Peyer's patch (tissue), 4 donors: ENCODE measurements around the gene KCNB1. TPM values are rescaled to one million over a fixed set of nuclear protein-coding genes. Genes with fewer than 3 reads are reported as not detected.

Experiments used
- DNase-seq, 3 donors: peaks; one replicate each; pipeline ENCODE4 v3.0.0-alpha.2; 2017 to 2019
- H3K27ac ChIP-seq, 4 donors: fragments of 200-600 bp; sonication (generic); one replicate each; pipeline ENCODE4 v1.5.1; 2016 to 2019
- H3K27me3 ChIP-seq, 2 donors: fragments of 200-600 bp; sonication (generic); one replicate each; pipeline ENCODE4 v1.5.1; 2019
- H3K36me3 ChIP-seq, 3 donors: fragments of 200-600 bp; sonication (generic); one replicate each; pipeline ENCODE4 v1.5.1; 2016 to 2019
- H3K4me1 ChIP-seq, 4 donors: fragments of 200-600 bp; sonication (generic); one replicate each; pipeline ENCODE4 v1.5.1; 2016 to 2019
- H3K4me3 ChIP-seq, 4 donors: fragments of 200-600 bp; sonication (generic); 1 replicate in 3 of 4; 2 replicates in 1 of 4; pipeline ENCODE4 v1.5.1; 2016 to 2019; ENCODE audit warnings: mild to moderate bottlenecking in 1 of 4
- H3K9me3 ChIP-seq, 4 donors: fragments of 200-600 bp; sonication (generic); one replicate each; pipeline ENCODE4 v1.5.1; 2016 to 2019; ENCODE audit warnings: mild to moderate bottlenecking in 1 of 4
- CTCF ChIP-seq, 6 experiments: fragments of 450-650 bp in 4 of 6; fragments of 200-600 bp in 2 of 6; sonication (generic) in 1 of 6; IDR thresholded peaks; one replicate each; pipeline ENCODE4 v1.5.1; 2017 to 2019; ENCODE audit warnings: antibody characterized with exemption in 6 of 6, mild to moderate bottlenecking in 3 of 6, moderate library complexity in 1 of 6
- POLR2A ChIP-seq, 2 donors: fragments of 450-650 bp; IDR thresholded peaks; one replicate each; pipeline ENCODE4 v1.5.1; 2017; ENCODE audit warnings: antibody characterized with exemption in 2 of 2, mild to moderate bottlenecking in 2 of 2, moderate library complexity in 2 of 2
- total RNA-seq, 4 donors: library from RNA; depleted of rRNA; stranded (reverse); fragments of >200 nt; gene quantifications; one replicate each; pipeline ENCODE4 v1.1.0, GENCODE V29; 2016

The KCNB1 gene
- total RNA-seq, 4 donors from 2014 or later = 0.35 to 0.85 (median 0.61) TPM

DNA sequence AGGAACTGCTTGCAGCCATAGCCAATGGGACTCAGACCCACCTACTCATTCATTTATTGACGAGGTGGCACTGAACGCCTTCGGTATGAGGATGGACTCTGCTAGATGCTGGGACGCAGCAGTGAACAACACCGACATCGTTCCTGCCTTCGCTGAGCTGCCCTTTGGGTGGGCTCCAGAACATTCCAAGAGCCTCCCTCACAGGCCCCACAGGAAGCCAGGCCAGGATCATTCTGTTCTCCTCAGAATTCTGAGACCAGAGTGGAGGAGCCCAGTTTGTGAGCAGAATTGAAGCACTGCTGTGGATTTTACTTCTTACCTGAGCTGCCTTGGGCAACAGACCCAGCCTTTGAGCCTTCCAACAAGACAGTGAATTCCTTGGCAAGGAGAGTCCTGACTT, 82.1 kb downstream of the KCNB1 start:
- Histone ChIP-seq H3K36me3 (no peaks in the 10 kb centered on the region), H3K9me3 (no peaks in the 10 kb centered on the region), H3K4me1 (no peaks in the 10 kb centered on the region), H3K27ac (peak overlapping the region; percentile 33 to 71 (median 44)), H3K27me3 (no peaks in the 10 kb centered on the region), H3K4me3 (no peak overlapping the region)
- no peak for TF ChIP-seq POLR2A (IDR thresholded peaks at IDR 0.05)
- no peak for TF ChIP-seq CTCF (IDR thresholded peaks at IDR 0.05)
- no peak for DNase-seq

DNA sequence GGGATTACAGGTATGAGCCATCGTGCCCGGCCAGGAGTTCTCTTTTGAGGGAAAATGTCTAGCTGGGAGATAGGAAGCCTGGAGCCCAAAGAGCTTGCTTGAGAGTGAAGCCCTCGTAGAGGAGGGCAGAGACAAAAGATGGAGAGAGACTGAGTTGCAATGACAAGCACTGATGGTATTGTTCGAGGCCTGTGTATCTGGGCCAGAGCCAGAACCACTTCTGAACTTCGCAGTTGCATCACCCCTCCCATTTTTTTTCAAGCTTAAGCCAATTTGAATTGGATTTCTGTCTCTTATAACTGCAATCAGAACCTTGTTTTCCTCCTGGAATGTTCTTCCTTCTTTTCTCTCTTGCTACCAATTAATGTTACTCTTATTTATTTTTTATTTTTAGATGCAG, 83.1 kb downstream of the KCNB1 start:
- Histone ChIP-seq H3K27ac (peak overlapping the region in 2 of 4 donors; percentile 47 to 71), H3K27me3 (no peaks in the 10 kb centered on the region), H3K9me3 (no peaks in the 10 kb centered on the region), H3K36me3 (no peaks in the 10 kb centered on the region), H3K4me3 (no peak overlapping the region), H3K4me1 (no peaks in the 10 kb centered on the region)
- DNase-seq = peak in 1 of 3 donors; percentile 49
- TF ChIP-seq CTCF (IDR thresholded peaks at IDR 0.05) = no peak
- TF ChIP-seq POLR2A (IDR thresholded peaks at IDR 0.05) = no peak

DNA sequence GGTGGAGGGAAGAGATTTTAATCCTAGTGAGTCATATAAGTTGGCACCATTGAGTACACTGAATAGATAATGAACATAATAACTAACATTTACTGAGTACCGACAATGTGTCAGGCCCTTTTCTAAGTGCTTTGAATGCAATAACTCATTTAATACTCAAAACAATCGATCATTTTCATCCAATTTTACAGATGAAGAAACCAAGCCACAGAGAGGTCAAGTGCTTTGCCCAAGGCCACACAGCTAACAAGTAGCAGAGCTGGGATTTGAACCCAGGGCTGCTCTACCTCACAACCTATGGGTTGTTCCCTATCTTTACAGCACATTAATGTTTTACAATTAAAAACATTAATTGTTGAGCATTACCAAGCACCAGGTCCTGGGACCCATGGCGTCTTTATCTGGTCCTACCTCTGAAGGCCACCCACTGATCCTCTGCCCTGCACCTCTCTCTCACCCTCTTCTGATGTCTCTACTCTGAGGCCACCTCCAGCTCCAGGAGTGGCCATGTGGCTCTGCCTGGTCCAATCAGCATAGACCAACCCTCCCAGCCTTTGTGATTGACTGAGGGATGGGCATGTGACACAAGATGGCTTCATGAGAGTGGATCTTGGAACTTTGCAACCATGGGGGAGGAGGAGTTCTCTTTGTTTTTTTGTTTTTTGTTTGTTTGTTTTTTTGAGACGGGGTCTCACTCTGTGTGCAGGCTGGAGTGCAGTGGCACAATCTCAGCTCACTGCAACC, 83.9 kb downstream of the KCNB1 start:
- no peak for TF ChIP-seq CTCF (IDR thresholded peaks at IDR 0.05)
- no peak for TF ChIP-seq POLR2A (IDR thresholded peaks at IDR 0.05)
- Histone ChIP-seq H3K4me1 (no peaks in the 10 kb centered on the region), H3K27ac (peak overlapping the region in 1 of 4 donors; percentile 71)

DNA sequence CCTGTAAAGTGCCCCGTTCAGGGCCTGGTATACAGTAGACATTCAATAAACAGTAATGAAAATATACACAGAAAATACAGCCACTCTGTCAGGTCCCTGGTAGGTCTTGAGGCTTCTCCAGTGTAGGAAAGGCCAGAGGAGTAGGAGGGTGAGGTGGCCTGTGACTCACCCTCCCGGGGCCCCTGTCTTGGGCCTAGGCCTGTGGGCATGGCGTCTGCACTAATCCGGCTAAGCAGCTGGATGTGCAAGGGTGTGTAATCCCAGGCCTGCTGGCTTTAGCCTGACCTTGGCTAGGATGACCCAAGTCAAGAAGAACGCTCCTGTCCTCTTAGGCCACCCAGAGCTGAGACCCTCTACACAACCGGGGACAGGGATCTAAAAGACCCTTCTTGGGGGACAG, 84.9 kb downstream of the KCNB1 start:
- Histone ChIP-seq H3K9me3 (no peaks in the 10 kb centered on the region), H3K4me3 (no peak overlapping the region), H3K36me3 (no peaks in the 10 kb centered on the region), H3K4me1 (no peaks in the 10 kb centered on the region), H3K27me3 (no peaks in the 10 kb centered on the region), H3K27ac (peak overlapping the region in 2 of 4 donors; percentile 6 to 13)
- TF ChIP-seq CTCF (IDR thresholded peaks at IDR 0.05) = no peak
- TF ChIP-seq POLR2A (IDR thresholded peaks at IDR 0.05) = no peak
- DNase-seq = no peak

More for the DNA sequence above, 83.9 kb downstream of the KCNB1 start:
- H3K9me3 ChIP-seq = no peaks in the 10 kb centered on the region
- H3K4me3 ChIP-seq = no peak overlapping the region
- no peak for DNase-seq
- no peaks in the 10 kb centered on the region for H3K36me3 ChIP-seq
- H3K27me3 ChIP-seq = no peaks in the 10 kb centered on the region

GRCh38 chr20:49396230-49396629, 86.2 kb downstream of the KCNB1 start:
- Histone ChIP-seq H3K4me1 (no peaks in the 10 kb centered on the region), H3K27ac (peak overlapping the region in 1 of 4 donors; percentile 75), H3K4me3 (no peak overlapping the region), H3K36me3 (no peaks in the 10 kb centered on the region), H3K9me3 (no peaks in the 10 kb centered on the region), H3K27me3 (no peaks in the 10 kb centered on the region)
- no peak for DNase-seq
- TF ChIP-seq POLR2A (IDR thresholded peaks at IDR 0.05) = no peak
- no peak for TF ChIP-seq CTCF (IDR thresholded peaks at IDR 0.05)
